Uterus (tissue), 4 donors: ENCODE data around the gene IL1RL1. TPM values are rescaled to one million over a fixed set of nuclear protein-coding genes. Genes with fewer than 3 reads are reported as not detected.

ENCODE experiments used
- DNase-seq, 2 donors: peaks; one replicate each; pipeline ENCODE4 v3.0.0-alpha.2; 2019 to 2020
- H3K27ac ChIP-seq, 2 donors: fragments of 200-600 bp; sonication (generic); 1 replicate in 1 of 2; 2 replicates in 1 of 2; pipeline ENCODE4 v1.5.1; 2016 to 2018
- H3K27me3 ChIP-seq, 2 donors: fragments of 200-600 bp; sonication (generic); one replicate each; pipeline ENCODE4 v1.5.1; 2018 to 2019; ENCODE audit warnings: control low read depth in 1 of 2
- H3K36me3 ChIP-seq, 2 donors: fragments of 200-600 bp; sonication (generic); one replicate each; pipeline ENCODE4 v1.5.1; 2019; ENCODE audit warnings: control low read depth in 1 of 2
- H3K4me1 ChIP-seq, 2 donors: fragments of 200-600 bp; sonication (generic); one replicate each; pipeline ENCODE4 v1.5.1; 2018 to 2019; ENCODE audit warnings: control low read depth in 1 of 2
- H3K4me3 ChIP-seq, 2 donors: fragments of 200-600 bp; sonication (generic); 1 replicate in 1 of 2; 2 replicates in 1 of 2; pipeline ENCODE4 v1.5.1; 2018 to 2019; ENCODE audit warnings: mild to moderate bottlenecking in 1 of 2
- H3K9me3 ChIP-seq, 2 donors: fragments of 200-600 bp; sonication (generic); one replicate each; pipeline ENCODE4 v1.5.1; 2019; ENCODE audit warnings: control low read depth in 1 of 2
- CTCF ChIP-seq, 4 experiments: fragments of 200-600 bp in 2 of 4; fragments of 450-650 bp in 2 of 4; sonication (generic) in 2 of 4; IDR thresholded peaks; one replicate each; pipeline ENCODE4 v1.5.1; 2016 to 2019; ENCODE audit warnings: antibody characterized with exemption in 4 of 4, mild to moderate bottlenecking in 2 of 4, moderate library complexity in 1 of 4
- POLR2A ChIP-seq, 2 donors: fragments of 450-650 bp; IDR thresholded peaks; one replicate each; pipeline ENCODE4 v1.6.1; 2016; ENCODE audit warnings: antibody characterized with exemption in 2 of 2, mild to moderate bottlenecking in 1 of 2, moderate library complexity in 1 of 2
- intact Hi-C: fragments of 100-400 bp; cut with DNase I; formaldehyde crosslinking; loops from one replicate; pipeline ENCODE4 v1.15.1; 2023; ENCODE audit warnings: low total_unique reads
- total RNA-seq, 4 donors: library from RNA; depleted of rRNA in 3 of 4; stranded (reverse); fragments of >200 nt in 3 of 4; gene quantifications; one replicate each; pipeline versions ENCODE4 v1.1.0 to v1.2.4, GENCODE V29; 2014 to 2023
- donor health status: DM: yes; HTN: yes; CAD: no.

IL1RL1 gene
- total RNA-seq, 4 donors from 2014 or later, result 1.7 to 12.3 (median 6.8) TPM

- intact Hi-C loops, result no loop called here
- H3K27me3 ChIP-seq, result no peaks in the 10 kb centered on the region
- no peak for DNase-seq
- H3K4me3 ChIP-seq, result no peak overlapping the region
- no peaks in the 10 kb centered on the region for H3K4me1 ChIP-seq
- no peak overlapping the region for H3K27ac ChIP-seq
- H3K9me3 ChIP-seq, result no peaks in the 10 kb centered on the region
- H3K36me3 ChIP-seq, result no peaks in the 10 kb centered on the region
- TF ChIP-seq POLR2A (IDR thresholded peaks at IDR 0.05) (no peak), CTCF (IDR thresholded peaks at IDR 0.05) (no peak)
Observed at GRCh38 chr2:102397209-102397608, 85.8 kb downstream of the IL1RL1 start.

- Histone ChIP-seq H3K27ac (no peak overlapping the region), H3K36me3 (no peaks in the 10 kb centered on the region), H3K4me3 (no peak overlapping the region), H3K9me3 (no peaks in the 10 kb centered on the region), H3K27me3 (no peaks in the 10 kb centered on the region), H3K4me1 (no peaks in the 10 kb centered on the region)
- intact Hi-C loops, result no loop called here
- TF ChIP-seq CTCF (IDR thresholded peaks at IDR 0.05), result no peak
- TF ChIP-seq POLR2A (IDR thresholded peaks at IDR 0.05), result no peak
- DNase-seq, result no peak
Observed at GRCh38 chr2:102399499-102400141, 88.3 kb downstream of the IL1RL1 start.

GRCh38 chr2:102401456-102401855 is 90.1 kb downstream of the IL1RL1 start:
- TF ChIP-seq POLR2A (IDR thresholded peaks at IDR 0.05), result no peak
- no peak for TF ChIP-seq CTCF (IDR thresholded peaks at IDR 0.05)
- Histone ChIP-seq H3K4me1 (no peaks in the 10 kb centered on the region), H3K36me3 (no peaks in the 10 kb centered on the region), H3K27me3 (no peaks in the 10 kb centered on the region), H3K27ac (no peak overlapping the region), H3K4me3 (no peak overlapping the region), H3K9me3 (no peaks in the 10 kb centered on the region)
- no peak for DNase-seq
- intact Hi-C loops, result no loop called here

Other genes with a start within 250 kb of the IL1RL1 start
- gene IL1R1, start 168.8 kb upstream of the IL1RL1 start, total RNA-seq, result 10 to 100 TPM; 43.8 to 94.9 (median 70.1) TPM
- 1 to 10 TPM in 1 of 4 donors, under 1 TPM in 1, not detected in 2; 0.70 to 1.3 TPM for gene IL1RL2, start 124.5 kb upstream of the IL1RL1 start, total RNA-seq
- gene IL18R1, start 44.2 kb downstream of the IL1RL1 start, total RNA-seq, result 10 to 100 TPM in 1 of 4 donors, 1 to 10 TPM in 3; 1.3 to 10.4 (median 4.6) TPM
- 1 to 10 TPM in 2 of 4 donors, under 1 TPM in 2; 0.29 to 1.9 (median 0.76) TPM for gene IL18RAP, start 111.6 kb downstream of the IL1RL1 start, total RNA-seq
- gene SLC9A4, start 161.7 kb downstream of the IL1RL1 start, total RNA-seq, result 1 to 10 TPM in 1 of 4 donors, not detected in 3; 1.2 TPM